Fibroblast of mammary gland (primary cell): ENCODE data around the gene IP6K1.

Source experiments
- DNase-seq: peaks from one replicate; pipeline ENCODE4 v3.0.0-alpha.2; 2010; ENCODE audit warnings: low read depth
- H3K4me3 ChIP-seq: 2 replicates; pipeline ENCODE4 v1.5.1; 2011; ENCODE audit warnings: low read depth, mild to moderate bottlenecking, low read length, moderate library complexity; ENCODE audit not compliant: control insufficient read depth
- CTCF ChIP-seq: conservative IDR thresholded peaks from 2 replicates; pipeline ENCODE4 v1.5.1; 2011; ENCODE audit warnings: low read depth, low read length, inconsistent platforms; ENCODE audit not compliant: control insufficient read depth, insufficient read depth

Gene IP6K1

GRCh38 chr3:49732597-49732996 lies 53.7 kb downstream of the IP6K1 start:
- no peak for TF ChIP-seq CTCF
- H3K4me3 ChIP-seq = no peak overlapping the region
- DNase-seq = no peak

GRCh38 chr3:49729966-49730609 lies 56.3 kb downstream of the IP6K1 start:
- DNase-seq = no peak
- no peak overlapping the region for H3K4me3 ChIP-seq
- no peak for TF ChIP-seq CTCF

- TF ChIP-seq CTCF = no peak
- no peak overlapping the region for H3K4me3 ChIP-seq
- no peak for DNase-seq
Measured at GRCh38 chr3:49727924-49728361, 58.4 kb downstream of the IP6K1 start.

GRCh38 chr3:49727154-49727923 lies 59.0 kb downstream of the IP6K1 start:
- no peak for DNase-seq
- no peak for TF ChIP-seq CTCF
- H3K4me3 ChIP-seq = no peak overlapping the region

- no peak overlapping the region for H3K4me3 ChIP-seq
- no peak for DNase-seq
- no peak for TF ChIP-seq CTCF
Measured at GRCh38 chr3:49725906-49726681, 60.2 kb downstream of the IP6K1 start.

- peak; percentile 39 for DNase-seq
- peak overlapping the region; percentile 61 for H3K4me3 ChIP-seq
- TF ChIP-seq CTCF = no peak
Measured at GRCh38 chr3:49724586-49724985, 61.8 kb downstream of the IP6K1 start.
